Mesenchymal stem cell (in vitro differentiated cells and primary cell): ENCODE measurements around the gene CEBPB.

Experiments
- DNase-seq: peaks from one replicate; pipeline ENCODE4 v3.0.0-alpha.2; 2013
- H2AFZ ChIP-seq: one replicate; pipeline ENCODE4 v1.6.1; 2013; ENCODE audit warnings: low read depth, mild to moderate bottlenecking, control low read depth, inconsistent platforms, low read length, moderate library complexity
- H2AK5ac ChIP-seq: 2 replicates; pipeline ENCODE4 v1.6.1; 2013; ENCODE audit warnings: low read length, moderate library complexity, mild to moderate bottlenecking, inconsistent platforms; ENCODE audit not compliant: severe bottlenecking
- H2BK120ac ChIP-seq: one replicate; pipeline ENCODE4 v1.6.1; 2013; ENCODE audit warnings: low read depth, mild to moderate bottlenecking, inconsistent platforms, low read length, moderate library complexity
- H2BK12ac ChIP-seq, 2 experiments: one replicate each; pipeline ENCODE4 v1.6.1; 2013; ENCODE audit warnings: inconsistent platforms in 2 of 2, low read length in 2 of 2, mild to moderate bottlenecking in 2 of 2, moderate library complexity in 2 of 2, control low read depth in 1 of 2
- H2BK15ac ChIP-seq: one replicate; pipeline ENCODE4 v1.6.1; 2013; ENCODE audit warnings: mild to moderate bottlenecking, low read depth, inconsistent platforms; ENCODE audit not compliant: poor library complexity, severe bottlenecking
- H2BK5ac ChIP-seq: 2 replicates; pipeline ENCODE4 v1.6.1; 2013; ENCODE audit warnings: low read depth, mild to moderate bottlenecking, low read length, control low read depth, inconsistent platforms; ENCODE audit not compliant: poor library complexity, severe bottlenecking
- H3K14ac ChIP-seq, 2 experiments: one replicate each; pipeline ENCODE4 v1.6.1; 2013; ENCODE audit warnings: inconsistent platforms in 2 of 2, low read length in 2 of 2, control low read depth in 1 of 2, mild to moderate bottlenecking in 1 of 2, moderate library complexity in 1 of 2
- H3K18ac ChIP-seq, 2 experiments: one replicate each; pipeline ENCODE4 v1.6.1; 2013; ENCODE audit warnings: inconsistent platforms in 2 of 2, low read length in 2 of 2, control low read depth in 1 of 2, low read depth in 1 of 2, mild to moderate bottlenecking in 1 of 2
- H3K23ac ChIP-seq, 2 experiments: one replicate each; pipeline ENCODE4 v1.6.1; 2013; ENCODE audit warnings: inconsistent platforms in 2 of 2, low read length in 2 of 2, mild to moderate bottlenecking in 2 of 2, moderate library complexity in 2 of 2, control low read depth in 1 of 2
- H3K27ac ChIP-seq: 2 replicates; pipeline ENCODE4 v1.5.1; 2013; ENCODE audit warnings: mild to moderate bottlenecking, moderate library complexity, low read length, control low read depth, inconsistent platforms; ENCODE audit not compliant: poor library complexity, severe bottlenecking
- H3K27me3 ChIP-seq, 2 experiments: 2 replicates each; pipeline versions ENCODE4 v1.6.1 to v1.7.0; 2013; ENCODE audit warnings: low read length in 2 of 2, mild to moderate bottlenecking in 2 of 2, moderate library complexity in 2 of 2, control low read depth in 1 of 2, inconsistent platforms in 1 of 2; ENCODE audit not compliant: control insufficient read depth in 1 of 2, insufficient read depth in 1 of 2
- H3K36me3 ChIP-seq, 2 experiments: 2 replicates each; pipeline versions ENCODE4 v1.6.1 to v1.7.0; 2013; ENCODE audit warnings: low read length in 2 of 2, control low read depth in 1 of 2, inconsistent platforms in 1 of 2, low read depth in 1 of 2, mild to moderate bottlenecking in 1 of 2; ENCODE audit not compliant: insufficient read depth in 2 of 2, control insufficient read depth in 1 of 2
- H3K4ac ChIP-seq, 2 experiments: one replicate each; pipeline ENCODE4 v1.6.1; 2013; ENCODE audit warnings: inconsistent platforms in 2 of 2, low read length in 2 of 2, mild to moderate bottlenecking in 2 of 2, moderate library complexity in 2 of 2, control low read depth in 1 of 2, low read depth in 1 of 2
- H3K4me1 ChIP-seq: 2 replicates; pipeline ENCODE4 v1.6.1; 2013; ENCODE audit warnings: low read depth, low read length, control low read depth; ENCODE audit not compliant: control insufficient read depth, insufficient read depth
- H3K4me2 ChIP-seq: 2 replicates; pipeline ENCODE4 v1.6.1; 2013; ENCODE audit warnings: low read length, mild to moderate bottlenecking, inconsistent platforms; ENCODE audit not compliant: poor library complexity, severe bottlenecking
- H3K4me3 ChIP-seq, 2 experiments: 2 replicates each; pipeline versions ENCODE4 v1.5.1 to v1.7.0; 2013; ENCODE audit warnings: low read length in 2 of 2, mild to moderate bottlenecking in 2 of 2, control low read depth in 1 of 2, low read depth in 1 of 2; ENCODE audit not compliant: insufficient read depth in 1 of 2
- H3K79me1 ChIP-seq: replicated peaks from 2 replicates; pipeline ENCODE4 v1.6.1; 2013; ENCODE audit warnings: mild to moderate bottlenecking, control low read depth, low read length, inconsistent platforms; ENCODE audit not compliant: poor library complexity, severe bottlenecking
- H3K9ac ChIP-seq: 2 replicates; pipeline ENCODE4 v1.7.0; 2013; ENCODE audit warnings: mild to moderate bottlenecking, low read length, moderate library complexity
- H3K9me3 ChIP-seq: 2 replicates; pipeline ENCODE4 v1.7.0; 2013; ENCODE audit warnings: mild to moderate bottlenecking, low read length; ENCODE audit not compliant: control insufficient read depth
- H4K8ac ChIP-seq: one replicate; pipeline ENCODE4 v1.6.1; 2013; ENCODE audit warnings: inconsistent platforms, mild to moderate bottlenecking, low read length, moderate library complexity
- H4K91ac ChIP-seq: one replicate; pipeline ENCODE4 v1.6.1; 2013; ENCODE audit warnings: mild to moderate bottlenecking, low read length, inconsistent platforms
- WGBS: methylation state at CpG from one replicate; pipeline ENCODE4 v1.1.7; 2013; ENCODE audit warnings: mixed read lengths; 5-methylcytosine and 5-hydroxymethylcytosine counted together

CEBPB gene

GRCh38 chr20:50142812-50143211 lies 47.8 kb upstream of the CEBPB start:
- DNase-seq = no peak
- Histone ChIP-seq H3K4ac (no peak overlapping the region), H3K14ac (no peak overlapping the region), H3K4me3 (no peak overlapping the region), H3K79me1 (peaks cover 35% of the 10 kb centered on the region), H3K4me1 (peaks cover 50% of the 10 kb centered on the region), H2BK12ac (peak overlapping the region in 1 of 2 experiments; percentile 16), H3K18ac (no peak overlapping the region), H2AK5ac (no peak overlapping the region), H3K27me3 (no peaks in the 10 kb centered on the region), H2BK5ac (no peak overlapping the region), H2BK120ac (no peak overlapping the region), H3K4me2 (no peak overlapping the region), H3K36me3 (peaks cover 59 to 70% of the 10 kb centered on the region in 2 experiments), H4K8ac (no peak overlapping the region), H2AFZ (no peak overlapping the region), H4K91ac (no peak overlapping the region), H3K9me3 (no peaks in the 10 kb centered on the region), H3K9ac (no peak overlapping the region), H3K27ac (no peak overlapping the region), H3K23ac (peak overlapping the region in 1 of 2 experiments; percentile 19), H2BK15ac (no peak overlapping the region)
- 90% methylated on average over 6 of the region's 6 CpGs for WGBS

GRCh38 chr20:50144362-50144761 lies 46.3 kb upstream of the CEBPB start:
- WGBS = 33% methylated on average over 4 of the region's 4 CpGs
- Histone ChIP-seq H4K91ac (no peak overlapping the region), H4K8ac (no peak overlapping the region), H3K9me3 (no peaks in the 10 kb centered on the region), H3K79me1 (peaks cover 23% of the 10 kb centered on the region), H3K4me2 (no peak overlapping the region), H2BK5ac (no peak overlapping the region), H3K9ac (peak overlapping the region; percentile 43), H3K27me3 (no peaks in the 10 kb centered on the region), H2BK15ac (no peak overlapping the region), H3K4me3 (no peak overlapping the region), H2BK120ac (no peak overlapping the region), H3K18ac (peak overlapping the region in 1 of 2 experiments; percentile 46), H2AK5ac (no peak overlapping the region), H3K4me1 (peaks cover 42% of the 10 kb centered on the region), H3K36me3 (peaks cover 68 to 72% of the 10 kb centered on the region in 2 experiments), H2BK12ac (no peak overlapping the region), H3K23ac (no peak overlapping the region), H3K27ac (peak overlapping the region; percentile 67), H3K14ac (no peak overlapping the region), H3K4ac (no peak overlapping the region), H2AFZ (no peak overlapping the region)
- peak; percentile 100 for DNase-seq

- H3K27me3 ChIP-seq = no peaks in the 10 kb centered on the region
- H3K4me3 ChIP-seq = no peak overlapping the region
- H3K14ac ChIP-seq = no peak overlapping the region
- H4K91ac ChIP-seq = no peak overlapping the region
- H3K4ac ChIP-seq = no peak overlapping the region
- H3K4me1 ChIP-seq = peaks cover 45% of the 10 kb centered on the region
- H3K4me2 ChIP-seq = no peak overlapping the region
- no peak overlapping the region for H2BK15ac ChIP-seq
- no peak overlapping the region for H3K27ac ChIP-seq
- no peak overlapping the region for H2AFZ ChIP-seq
- no peaks in the 10 kb centered on the region for H3K9me3 ChIP-seq
- H3K79me1 ChIP-seq = peaks cover 19% of the 10 kb centered on the region
- H2BK120ac ChIP-seq = no peak overlapping the region
- no peak overlapping the region for H2BK12ac ChIP-seq
- H3K9ac ChIP-seq = no peak overlapping the region
- no peak overlapping the region for H2BK5ac ChIP-seq
- no peak overlapping the region for H3K18ac ChIP-seq
- H4K8ac ChIP-seq = no peak overlapping the region
- no peak for DNase-seq
- H2AK5ac ChIP-seq = no peak overlapping the region
- WGBS = 94% methylated on average over 4 of the region's 6 CpGs
- peaks cover 66 to 72% of the 10 kb centered on the region in 2 experiments for H3K36me3 ChIP-seq
- no peak overlapping the region for H3K23ac ChIP-seq
These were observed 45.1 kb upstream of the CEBPB start for GRCh38 chr20:50145566-50145965.

- Histone ChIP-seq H3K79me1 (peaks cover 14% of the 10 kb centered on the region), H2BK5ac (no peak overlapping the region), H3K36me3 (peaks cover 64 to 70% of the 10 kb centered on the region in 2 experiments), H2AFZ (no peak overlapping the region), H4K8ac (no peak overlapping the region), H3K4ac (no peak overlapping the region), H2BK12ac (peak overlapping the region in 1 of 2 experiments; percentile 12), H2BK15ac (no peak overlapping the region), H2AK5ac (peak overlapping the region; percentile 11), H3K27ac (peak overlapping the region; percentile 5), H4K91ac (no peak overlapping the region), H3K18ac (no peak overlapping the region), H3K4me1 (peaks cover 48% of the 10 kb centered on the region), H3K4me2 (no peak overlapping the region), H3K14ac (no peak overlapping the region), H3K9ac (no peak overlapping the region), H3K9me3 (no peaks in the 10 kb centered on the region), H3K23ac (no peak overlapping the region), H3K4me3 (no peak overlapping the region), H2BK120ac (no peak overlapping the region), H3K27me3 (no peaks in the 10 kb centered on the region)
- no peak for DNase-seq
- WGBS = 82% methylated on average over 5 of the region's 6 CpGs
These were observed 44.4 kb upstream of the CEBPB start for GRCh38 chr20:50146214-50146613.
